Esophagus mucosa (tissue), 1 donor: Measurements from ENCODE around the gene ELF1. TPM values are rescaled to one million over a fixed set of nuclear protein-coding genes. Genes with fewer than 3 reads are reported as not detected.

Source experiments
- total RNA-seq: library from RNA; stranded (reverse); gene quantifications from one replicate; pipeline ENCODE4 v1.2.4, GENCODE V29; 2023
- donor health status: DM: yes; HTN: yes; CAD: no.

The ELF1 gene
- total RNA-seq, 1 donor from 2014 or later: 68.9 TPM

Other genes starting within 250 kb of the ELF1 start
- 16.7 TPM for gene MRPS31, start 248.1 kb downstream of the ELF1 start, total RNA-seq
- 5.9 TPM for gene SLC25A15, start 229.7 kb downstream of the ELF1 start, total RNA-seq
- gene WBP4, start 42.2 kb upstream of the ELF1 start, total RNA-seq: 5.3 TPM
- 2.9 TPM for gene KBTBD6, start 113.5 kb upstream of the ELF1 start, total RNA-seq
- 2.0 TPM for gene KBTBD7, start 175.3 kb upstream of the ELF1 start, total RNA-seq
- 9.2 TPM for gene MTRF1, start 244.3 kb upstream of the ELF1 start, total RNA-seq